Cardiac muscle cell (in vitro differentiated cells and primary cell): Measurements from ENCODE around the gene ALDOA. TPM values are rescaled to one million over a fixed set of nuclear protein-coding genes. Genes with fewer than 3 reads are reported as not detected.

Experiments used
- DNase-seq, 2 donors: peaks; one replicate each; pipeline versions ENCODE4 v3.0.0 to v3.0.0-alpha.2; 2010 to 2017; ENCODE audit warnings: low read depth in 1 of 2, low spot score in 1 of 2
- H3K27ac ChIP-seq: fragments of 200-600 bp; sonication (generic); 2 replicates; pipeline ENCODE4 v1.5.1; 2016
- H3K27me3 ChIP-seq: fragments of 200-600 bp; sonication (generic); 2 replicates; pipeline ENCODE4 v1.6.0; 2016; ENCODE audit warnings: control low read depth
- H3K36me3 ChIP-seq: fragments of 200-600 bp; sonication (generic); 2 replicates; pipeline ENCODE4 v1.5.1; 2016; ENCODE audit warnings: control low read depth
- H3K4me1 ChIP-seq: fragments of 200-600 bp; sonication (generic); 2 replicates; pipeline ENCODE4 v1.8.1; 2017; ENCODE audit warnings: low read depth, mild to moderate bottlenecking, mixed run types
- H3K4me3 ChIP-seq: fragments of 200-600 bp; sonication (generic); 2 replicates; pipeline ENCODE4 v1.5.1; 2016; ENCODE audit warnings: mild to moderate bottlenecking
- H3K9me3 ChIP-seq: fragments of 200-600 bp; sonication (generic); 2 replicates; pipeline ENCODE4 v1.5.1; 2017; ENCODE audit warnings: low read depth, mild to moderate bottlenecking, control low read depth
- CTCF ChIP-seq: IDR thresholded peaks from 2 replicates; pipeline ENCODE4 v1.5.1; 2012; ENCODE audit warnings: low read depth, mild to moderate bottlenecking, low read length
- polyA plus RNA-seq: library from polyadenylated mRNA; unstranded; fragments of >200 nt; fragmentation: Nextera tagmentation; extraction: Ambion mirVana; gene quantifications from 2 replicates; pipeline ENCODE4 v1.2.1, GENCODE V29; 2016
- total RNA-seq: library from RNA; depleted of rRNA; stranded (reverse); fragments of >200 nt; gene quantifications from 2 replicates; pipeline ENCODE4 v1.2.3, GENCODE V29; 2016

The ALDOA gene
- total and polyA plus RNA-seq, 2 experiments from 2014 or later = 3,852 to 6,816 TPM

GRCh38 chr16:30076276-30076791 lies 10.8 kb downstream of the ALDOA start:
- Histone ChIP-seq H3K36me3 (peaks cover 24% of the 10 kb centered on the region), H3K27ac (peak overlapping the region; percentile 79), H3K27me3 (no peaks in the 10 kb centered on the region), H3K4me1 (peaks cover 6% of the 10 kb centered on the region), H3K4me3 (peak overlapping the region; percentile 98), H3K9me3 (no peaks in the 10 kb centered on the region)
- peak in 1 of 2 donors; percentile 23 for DNase-seq
- no peak for TF ChIP-seq CTCF

GRCh38 chr16:30077656-30078055 lies 12.1 kb downstream of the ALDOA start:
- H3K27me3 ChIP-seq = no peaks in the 10 kb centered on the region
- H3K4me1 ChIP-seq = peaks cover 6% of the 10 kb centered on the region
- H3K36me3 ChIP-seq = peaks cover 17% of the 10 kb centered on the region
- TF ChIP-seq CTCF = no peak
- H3K4me3 ChIP-seq = no peak overlapping the region
- no peak overlapping the region for H3K27ac ChIP-seq
- DNase-seq = no peak
- no peaks in the 10 kb centered on the region for H3K9me3 ChIP-seq

- Histone ChIP-seq H3K27me3 (no peaks in the 10 kb centered on the region), H3K4me1 (peaks cover 6% of the 10 kb centered on the region), H3K27ac (no peak overlapping the region), H3K9me3 (no peaks in the 10 kb centered on the region), H3K36me3 (peaks cover 22% of the 10 kb centered on the region), H3K4me3 (no peak overlapping the region)
- no peak for DNase-seq
- TF ChIP-seq CTCF = no peak
These were observed 13.2 kb downstream of the ALDOA start for GRCh38 chr16:30078744-30079143.

GRCh38 chr16:30079480-30079879 lies 13.9 kb downstream of the ALDOA start:
- Histone ChIP-seq H3K27ac (no peak overlapping the region), H3K27me3 (no peaks in the 10 kb centered on the region), H3K36me3 (peaks cover 24% of the 10 kb centered on the region), H3K4me1 (peaks cover 6% of the 10 kb centered on the region), H3K9me3 (no peaks in the 10 kb centered on the region), H3K4me3 (no peak overlapping the region)
- DNase-seq = no peak
- TF ChIP-seq CTCF = no peak

GRCh38 chr16:30082545-30083090 lies 17.1 kb downstream of the ALDOA start:
- H3K27ac ChIP-seq = no peak overlapping the region
- TF ChIP-seq CTCF = no peak
- DNase-seq = no peak
- H3K4me1 ChIP-seq = no peaks in the 10 kb centered on the region
- no peaks in the 10 kb centered on the region for H3K27me3 ChIP-seq
- H3K36me3 ChIP-seq = peaks cover 28% of the 10 kb centered on the region
- H3K4me3 ChIP-seq = no peak overlapping the region
- no peaks in the 10 kb centered on the region for H3K9me3 ChIP-seq
